ENCODE results near the gene NEK1.

Gene NEK1

GRCh38 chr4:169619958-169620879, 7.8 kb upstream of the NEK1 start, which contains the start of gene CLCN3:
TSS of gene CLCN3 (plus strand) at chr4:169620578. CDS start at chr4:169635929, 15,351 bp downstream.
- H3K27ac Mint-ChIP-seq: peak within 1 kb of the TSS; percentile 98
- peak within 1 kb of the TSS; percentile 95 for H3K4me3 Mint-ChIP-seq
- H3K9me3 Mint-ChIP-seq: no peaks in the 10 kb centered on the region
- no peaks in the 10 kb centered on the region for H3K27me3 Mint-ChIP-seq
- peaks cover 62% of the 10 kb centered on the region for H3K4me1 Mint-ChIP-seq (ENCODE audit: low read depth)
- peaks cover 8% of the 10 kb centered on the region for H3K36me3 Mint-ChIP-seq (ENCODE audit: low read depth)

- Mint-ChIP-seq H3K36me3 (ENCODE audit: low read depth) (peaks cover 5% of the 10 kb centered on the region), H3K9me3 (no peaks in the 10 kb centered on the region), H3K4me1 (ENCODE audit: low read depth) (peaks cover 63% of the 10 kb centered on the region), H3K27me3 (no peaks in the 10 kb centered on the region), H3K27ac (peak overlapping the region; percentile 98), H3K4me3 (peak overlapping the region; percentile 95)
Observed at GRCh38 chr4:169619518-169619957, 7.2 kb upstream of the NEK1 start.

- Mint-ChIP-seq H3K9me3 (no peaks in the 10 kb centered on the region), H3K4me1 (ENCODE audit: low read depth) (peaks cover 63% of the 10 kb centered on the region), H3K36me3 (ENCODE audit: low read depth) (peaks cover 5% of the 10 kb centered on the region), H3K27ac (peak overlapping the region; percentile 98), H3K4me3 (peak overlapping the region; percentile 95), H3K27me3 (no peaks in the 10 kb centered on the region)
Observed at GRCh38 chr4:169618986-169619385, 6.6 kb upstream of the NEK1 start.

GRCh38 chr4:169618286-169618685, 5.9 kb upstream of the NEK1 start:
- peak overlapping the region; percentile 98 for H3K27ac Mint-ChIP-seq
- peak overlapping the region; percentile 95 for H3K4me3 Mint-ChIP-seq
- H3K4me1 Mint-ChIP-seq (ENCODE audit: low read depth): peaks cover 59% of the 10 kb centered on the region

GRCh38 chr4:169617306-169617705, 4.9 kb upstream of the NEK1 start:
- H3K36me3 Mint-ChIP-seq (ENCODE audit: low read depth): no peaks in the 10 kb centered on the region
- peaks cover 56% of the 10 kb centered on the region for H3K4me1 Mint-ChIP-seq (ENCODE audit: low read depth)
- no peaks in the 10 kb centered on the region for H3K27me3 Mint-ChIP-seq
- H3K4me3 Mint-ChIP-seq: no peak overlapping the region
- H3K27ac Mint-ChIP-seq: no peak overlapping the region
- no peaks in the 10 kb centered on the region for H3K9me3 Mint-ChIP-seq

More at GRCh38 chr4:169618286-169618685, 5.9 kb upstream of the NEK1 start:
- Mint-ChIP-seq H3K27me3 (no peaks in the 10 kb centered on the region), H3K9me3 (no peaks in the 10 kb centered on the region), H3K36me3 (ENCODE audit: low read depth) (no peaks in the 10 kb centered on the region)

GRCh38 chr4:169616846-169617245, 4.5 kb upstream of the NEK1 start:
- H3K9me3 Mint-ChIP-seq: no peaks in the 10 kb centered on the region
- H3K4me1 Mint-ChIP-seq (ENCODE audit: low read depth): peaks cover 53% of the 10 kb centered on the region
- H3K36me3 Mint-ChIP-seq (ENCODE audit: low read depth): no peaks in the 10 kb centered on the region
- H3K4me3 Mint-ChIP-seq: no peak overlapping the region
- H3K27ac Mint-ChIP-seq: no peak overlapping the region
- no peaks in the 10 kb centered on the region for H3K27me3 Mint-ChIP-seq

- Mint-ChIP-seq H3K9me3 (no peaks in the 10 kb centered on the region), H3K27me3 (no peaks in the 10 kb centered on the region), H3K4me3 (no peak overlapping the region), H3K36me3 (ENCODE audit: low read depth) (no peaks in the 10 kb centered on the region), H3K4me1 (ENCODE audit: low read depth) (peaks cover 60% of the 10 kb centered on the region), H3K27ac (peak overlapping the region; percentile 40)
Observed at GRCh38 chr4:169615467-169616106, 3.2 kb upstream of the NEK1 start.

- Mint-ChIP-seq H3K4me1 (ENCODE audit: low read depth) (peaks cover 50% of the 10 kb centered on the region), H3K9me3 (no peaks in the 10 kb centered on the region)
Observed at GRCh38 chr4:169612871-169613859, 782 bp upstream of the NEK1 start.

GRCh38 chr4:169611157-169611556, 1.2 kb downstream of the NEK1 start:
- H3K9me3 Mint-ChIP-seq: no peaks in the 10 kb centered on the region
- H3K27me3 Mint-ChIP-seq: no peaks in the 10 kb centered on the region
- peaks cover 47% of the 10 kb centered on the region for H3K4me1 Mint-ChIP-seq (ENCODE audit: low read depth)
- H3K27ac Mint-ChIP-seq: peak overlapping the region; percentile 43
- no peaks in the 10 kb centered on the region for H3K36me3 Mint-ChIP-seq (ENCODE audit: low read depth)
- H3K4me3 Mint-ChIP-seq: peak overlapping the region; percentile 93

More at GRCh38 chr4:169612871-169613859, 782 bp upstream of the NEK1 start:
- H3K36me3 Mint-ChIP-seq (ENCODE audit: low read depth): no peaks in the 10 kb centered on the region
- no peaks in the 10 kb centered on the region for H3K27me3 Mint-ChIP-seq
- peak overlapping the region; percentile 93 for H3K4me3 Mint-ChIP-seq
- peak overlapping the region; percentile 95 for H3K27ac Mint-ChIP-seq

GRCh38 chr4:169604903-169605331, 7.5 kb downstream of the NEK1 start:
- peak overlapping the region; percentile 43 for H3K27ac Mint-ChIP-seq
- peak overlapping the region; percentile 1 for H3K4me3 Mint-ChIP-seq

GRCh38 chr4:169604131-169604900, 8.1 kb downstream of the NEK1 start:
- Mint-ChIP-seq H3K27ac (peak overlapping the region; percentile 43), H3K9me3 (no peaks in the 10 kb centered on the region), H3K4me1 (ENCODE audit: low read depth) (peaks cover 31% of the 10 kb centered on the region), H3K4me3 (peak overlapping the region; percentile 1), H3K36me3 (ENCODE audit: low read depth) (peaks cover 21% of the 10 kb centered on the region), H3K27me3 (no peaks in the 10 kb centered on the region)

More at GRCh38 chr4:169604903-169605331, 7.5 kb downstream of the NEK1 start:
- Mint-ChIP-seq H3K27me3 (no peaks in the 10 kb centered on the region), H3K36me3 (ENCODE audit: low read depth) (peaks cover 20% of the 10 kb centered on the region), H3K9me3 (no peaks in the 10 kb centered on the region), H3K4me1 (ENCODE audit: low read depth) (peaks cover 31% of the 10 kb centered on the region)

- H3K36me3 Mint-ChIP-seq (ENCODE audit: low read depth): peaks cover 25% of the 10 kb centered on the region
- no peak overlapping the region for H3K27ac Mint-ChIP-seq
- no peak overlapping the region for H3K4me3 Mint-ChIP-seq
- H3K9me3 Mint-ChIP-seq: no peaks in the 10 kb centered on the region
- no peaks in the 10 kb centered on the region for H3K27me3 Mint-ChIP-seq
- peaks cover 31% of the 10 kb centered on the region for H3K4me1 Mint-ChIP-seq (ENCODE audit: low read depth)
Observed at GRCh38 chr4:169603312-169603711, 9.1 kb downstream of the NEK1 start.

- no peaks in the 10 kb centered on the region for H3K27me3 Mint-ChIP-seq
- H3K9me3 Mint-ChIP-seq: no peaks in the 10 kb centered on the region
- no peak overlapping the region for H3K27ac Mint-ChIP-seq
- H3K36me3 Mint-ChIP-seq (ENCODE audit: low read depth): peaks cover 30% of the 10 kb centered on the region
- H3K4me3 Mint-ChIP-seq: no peak overlapping the region
- peaks cover 21% of the 10 kb centered on the region for H3K4me1 Mint-ChIP-seq (ENCODE audit: low read depth)
Observed at GRCh38 chr4:169601016-169601771, 11.2 kb downstream of the NEK1 start.

All from stimulated activated naive CD8-positive, alpha-beta T cell treated with anti-CD3 and anti-CD28 coated beads, Interleukin-15, Interleukin-2, amounts not matched to agents 100 ng/mL and 50 ng/mL, for 24 hours (primary cell).